HG02798 (cell line): Measurements from ENCODE around the gene CNTNAP2.
"Not testable (repeated sequence)": the region's sequence is repeated elsewhere in the genome, so short reads cannot be mapped to it uniquely, and the experiment has no call there.

ENCODE experiments used
- ATAC-seq: cut with Tn5 transposase; IDR thresholded peaks from one replicate; pipeline ENCODE4 v1.9.1; 2021; ENCODE audit warnings: mild to moderate bottlenecking; ENCODE audit not compliant: unreplicated experiment, poor library complexity

CNTNAP2 gene

GRCh38 chr7:147569116-147569913, 1452.7 kb downstream of the CNTNAP2 start:
- ATAC-seq, result no peak

DNA sequence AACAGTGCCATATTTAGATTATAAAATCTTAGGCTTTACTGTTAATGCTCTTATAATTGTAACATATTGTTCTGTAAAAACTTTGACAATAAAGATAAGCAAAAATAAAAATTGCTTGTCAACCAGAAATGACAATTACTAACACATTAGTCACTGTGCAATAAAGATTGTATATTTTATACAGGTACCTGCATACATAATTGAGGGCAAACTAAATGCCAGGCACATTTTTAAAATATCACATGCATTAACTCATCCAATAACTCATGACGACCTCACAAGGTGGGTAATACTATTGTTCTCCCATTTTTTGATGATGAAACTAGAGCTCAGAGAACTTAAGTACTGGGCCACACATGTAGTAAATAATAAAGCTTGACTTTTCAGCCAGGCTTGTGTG, 1453.8 kb downstream of the CNTNAP2 start:
- ATAC-seq, result no peak

DNA sequence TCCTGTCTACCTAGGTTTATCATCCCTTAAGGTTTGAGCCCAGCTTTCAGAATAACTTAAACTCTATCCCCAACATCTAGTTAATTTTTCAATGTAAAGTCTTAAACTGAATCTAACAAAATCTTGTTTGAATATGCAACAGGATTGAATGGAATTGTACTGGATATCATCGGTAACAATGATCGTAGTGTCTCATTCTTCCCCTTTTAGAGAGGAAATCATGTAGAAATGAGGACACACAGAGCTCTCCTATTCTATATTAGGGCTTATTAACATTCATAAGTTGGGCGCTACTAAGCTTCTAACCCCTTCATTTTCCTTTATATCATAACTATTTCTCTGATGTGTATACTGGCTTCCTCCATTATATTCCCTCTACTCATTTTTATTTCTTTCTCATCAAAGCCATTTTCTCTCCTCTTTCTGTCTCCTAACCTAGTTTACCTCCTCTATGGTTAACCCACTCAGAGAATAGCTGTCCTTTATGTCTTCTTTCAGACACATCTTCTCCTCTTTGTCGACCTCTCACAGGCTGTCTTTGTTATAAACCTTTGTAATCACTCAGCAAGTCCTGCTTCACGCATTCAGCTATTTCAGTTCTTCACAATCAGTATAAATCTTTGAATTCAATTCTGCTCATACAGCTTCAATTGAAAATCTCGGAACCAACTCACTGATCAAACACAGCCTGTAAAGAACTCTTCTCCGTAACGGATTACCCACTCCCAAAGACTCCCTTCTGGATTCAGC, 1455.0 kb downstream of the CNTNAP2 start:
- ATAC-seq, result no peak

DNA sequence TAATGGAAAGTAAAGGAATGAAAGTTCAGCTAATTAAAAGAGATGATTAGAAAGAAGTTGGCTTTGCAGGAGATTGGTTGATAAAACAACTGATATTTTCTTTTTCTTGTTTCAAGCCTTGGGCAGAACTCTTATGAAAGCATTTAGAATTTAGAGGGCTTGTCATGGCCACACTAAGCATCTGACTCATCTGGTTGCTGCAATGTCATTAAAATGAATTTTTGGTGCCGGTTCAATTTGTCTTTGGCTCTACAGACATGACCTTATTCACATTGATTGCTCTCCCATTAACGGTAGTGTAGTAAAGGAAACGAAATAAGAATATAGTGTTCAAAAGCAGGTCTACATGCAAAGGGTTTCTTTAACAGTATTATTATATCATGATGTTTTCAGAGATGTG, 1461.6 kb downstream of the CNTNAP2 start:
- ATAC-seq, result no peak

DNA sequence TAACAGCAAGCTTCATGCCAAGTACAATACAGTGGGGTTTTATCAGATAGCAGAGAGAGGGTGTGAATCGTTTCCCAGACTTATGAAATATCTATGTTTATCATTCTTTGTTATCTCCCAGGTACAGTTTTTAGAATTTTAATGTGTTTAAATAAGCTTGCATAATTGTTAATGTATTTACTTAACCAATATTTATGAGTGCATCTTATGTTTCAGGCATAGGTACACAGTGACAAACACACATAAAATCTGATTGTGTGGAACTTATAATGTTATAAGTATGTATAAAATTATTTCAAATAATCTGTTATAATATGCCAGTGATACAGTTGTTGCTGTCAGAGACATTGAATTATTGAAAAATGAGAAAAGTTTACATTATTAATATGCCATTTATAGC, 1462.5 kb downstream of the CNTNAP2 start:
- no peak for ATAC-seq

DNA sequence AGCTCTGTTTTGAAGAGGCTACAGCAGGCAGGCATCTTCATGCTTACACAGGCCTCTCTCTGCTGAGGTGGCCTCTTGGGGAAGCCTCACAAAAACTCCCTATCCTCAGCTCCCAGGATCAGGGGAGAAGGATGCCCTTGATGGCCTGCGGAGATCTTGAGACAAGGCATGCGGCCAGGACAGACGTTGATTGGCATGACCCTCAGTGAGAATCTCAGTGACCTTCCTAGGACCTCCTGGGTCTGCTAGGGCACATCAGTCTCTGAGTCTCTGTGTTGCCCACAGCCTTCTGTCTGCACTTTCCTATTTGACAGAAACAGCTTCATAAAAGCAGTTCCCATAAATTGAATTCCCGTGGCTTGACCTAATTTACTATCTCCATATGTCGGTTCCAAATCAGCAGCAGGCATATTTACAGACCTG, 1468.2 kb downstream of the CNTNAP2 start:
- no peak for ATAC-seq

DNA sequence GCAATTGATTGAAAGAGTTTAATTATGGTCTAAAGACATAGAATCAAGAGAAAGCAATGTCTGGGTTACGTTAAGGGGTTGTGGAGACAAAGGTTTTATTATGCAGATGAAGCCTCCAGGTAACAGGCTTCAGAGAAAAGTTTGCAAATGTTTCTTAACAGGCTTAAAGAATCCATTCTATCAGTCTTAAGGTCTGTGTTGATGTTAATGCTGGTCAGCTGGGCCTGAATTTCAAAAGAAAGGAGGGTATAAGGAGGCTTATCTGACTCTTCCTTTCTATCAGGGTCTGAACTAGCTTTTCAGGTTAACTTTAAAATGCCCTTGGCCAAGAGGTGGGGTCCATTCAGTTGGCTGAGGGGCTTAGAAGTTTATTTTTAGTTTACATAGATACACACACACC, 1469.5 kb downstream of the CNTNAP2 start:
- ATAC-seq, result no peak

DNA sequence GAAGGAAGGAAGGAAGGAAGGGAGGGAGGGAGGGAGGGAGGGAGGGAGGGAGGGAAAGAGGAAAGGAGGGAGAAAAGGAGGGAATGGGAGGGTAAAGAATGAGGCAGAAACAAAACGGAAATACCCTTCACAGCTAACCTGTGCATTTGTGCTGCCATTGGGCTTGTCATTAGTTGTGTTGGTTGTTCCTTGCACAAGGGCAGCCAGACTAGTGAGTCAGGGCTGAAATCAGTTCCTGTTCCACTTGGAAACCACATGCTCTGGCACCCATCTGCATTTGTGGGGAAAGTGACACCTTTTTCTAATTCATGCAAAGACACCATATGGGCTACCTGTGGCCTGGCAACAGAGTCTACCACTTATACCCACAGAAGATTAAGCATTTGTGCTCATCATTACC, 1469.9 kb downstream of the CNTNAP2 start:
- no peak for ATAC-seq

DNA sequence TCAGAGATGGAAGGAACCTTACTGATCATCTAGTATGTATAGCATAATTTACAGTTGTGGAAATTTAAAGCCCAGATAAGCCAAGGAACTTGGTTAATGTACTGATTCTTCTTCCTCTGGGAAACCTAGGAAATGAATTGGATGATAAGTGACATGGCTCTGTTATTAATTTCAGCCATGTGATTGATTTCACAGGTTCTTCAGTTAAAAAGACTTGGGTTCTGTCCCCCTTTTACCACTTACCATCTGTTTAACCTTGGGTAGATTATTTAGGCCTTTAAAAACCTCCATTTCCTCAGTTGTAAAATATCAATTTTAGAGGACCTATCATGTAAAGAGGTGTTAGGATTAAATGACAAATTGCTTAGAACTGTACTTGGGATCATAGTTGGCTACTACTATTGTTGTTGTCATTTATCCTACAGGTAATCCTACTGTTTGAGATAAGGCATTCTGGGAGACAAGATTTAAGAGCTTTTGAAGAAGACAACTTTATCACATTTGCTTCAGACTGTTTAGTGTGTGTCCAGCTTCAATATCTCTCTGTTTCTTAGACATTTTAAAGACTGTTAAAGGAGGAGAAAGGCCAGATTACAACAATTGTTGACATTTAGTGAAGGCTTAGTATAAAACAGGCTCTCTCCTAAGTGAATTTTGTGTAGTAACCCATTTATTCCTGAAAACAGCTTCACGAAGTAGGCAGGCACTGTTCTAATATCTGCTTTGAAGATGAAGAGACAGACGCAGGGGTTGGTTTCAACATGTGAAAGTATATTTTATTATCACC, 1476.9 kb downstream of the CNTNAP2 start:
- ATAC-seq, result no peak

DNA sequence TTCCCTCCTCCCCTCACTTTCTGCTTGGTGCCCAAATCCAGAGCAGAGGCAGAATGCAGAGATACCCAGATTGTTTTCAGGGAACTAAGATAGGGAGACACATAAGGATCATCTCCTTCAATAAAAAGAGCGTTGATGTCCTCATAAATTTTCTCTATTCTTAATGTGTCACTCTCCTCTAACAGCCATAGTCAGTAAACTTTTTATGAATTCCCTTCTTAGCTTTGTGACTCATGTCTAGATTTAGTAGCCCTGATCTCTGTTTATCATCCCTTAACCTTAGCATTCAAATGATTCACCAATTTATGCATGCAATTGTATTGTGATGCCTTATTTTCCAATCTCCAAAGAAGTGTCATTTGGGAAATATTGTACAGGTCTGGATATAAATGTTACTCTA, 1478.4 kb downstream of the CNTNAP2 start:
- no peak for ATAC-seq

DNA sequence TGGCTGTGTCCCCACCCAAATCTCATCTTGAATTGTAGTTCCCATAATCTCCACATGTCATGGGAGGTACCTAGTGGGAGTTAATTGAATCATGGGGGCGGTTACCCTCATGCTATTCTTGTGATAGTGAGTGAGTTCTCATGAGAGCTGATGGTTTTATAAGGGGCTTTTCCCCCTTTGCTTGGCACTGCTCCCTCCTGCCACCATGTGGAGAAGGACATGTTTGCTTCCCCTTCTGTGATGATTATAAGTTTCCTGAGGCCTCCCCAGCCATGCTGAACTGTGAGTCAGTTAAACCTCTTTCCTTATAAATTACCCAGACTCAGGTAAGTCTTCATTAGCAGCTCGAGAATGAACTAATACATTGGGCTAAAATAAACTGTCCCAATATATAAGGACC, 1482.1 kb downstream of the CNTNAP2 start:
- ATAC-seq, result not testable (repeated sequence)

DNA sequence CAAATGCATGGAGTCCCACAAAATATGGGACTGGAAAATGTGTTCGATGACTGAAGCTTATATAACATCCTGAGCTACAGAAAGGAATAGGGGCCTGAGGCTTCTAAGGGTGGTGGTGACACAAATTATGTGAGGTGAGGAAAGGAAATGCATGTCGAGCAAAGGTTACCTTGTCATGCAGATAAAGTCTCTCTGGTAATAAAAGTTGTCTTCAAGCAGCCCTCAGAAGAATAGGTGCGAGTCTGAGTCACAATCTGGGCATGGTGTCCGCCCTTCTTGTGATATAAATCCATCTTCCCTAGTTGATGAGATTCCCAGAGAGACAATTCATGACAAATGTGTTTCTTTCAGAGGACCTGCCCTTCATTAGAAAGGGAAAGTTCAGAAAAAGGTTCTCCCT, 1488.7 kb downstream of the CNTNAP2 start:
- no peak for ATAC-seq

DNA sequence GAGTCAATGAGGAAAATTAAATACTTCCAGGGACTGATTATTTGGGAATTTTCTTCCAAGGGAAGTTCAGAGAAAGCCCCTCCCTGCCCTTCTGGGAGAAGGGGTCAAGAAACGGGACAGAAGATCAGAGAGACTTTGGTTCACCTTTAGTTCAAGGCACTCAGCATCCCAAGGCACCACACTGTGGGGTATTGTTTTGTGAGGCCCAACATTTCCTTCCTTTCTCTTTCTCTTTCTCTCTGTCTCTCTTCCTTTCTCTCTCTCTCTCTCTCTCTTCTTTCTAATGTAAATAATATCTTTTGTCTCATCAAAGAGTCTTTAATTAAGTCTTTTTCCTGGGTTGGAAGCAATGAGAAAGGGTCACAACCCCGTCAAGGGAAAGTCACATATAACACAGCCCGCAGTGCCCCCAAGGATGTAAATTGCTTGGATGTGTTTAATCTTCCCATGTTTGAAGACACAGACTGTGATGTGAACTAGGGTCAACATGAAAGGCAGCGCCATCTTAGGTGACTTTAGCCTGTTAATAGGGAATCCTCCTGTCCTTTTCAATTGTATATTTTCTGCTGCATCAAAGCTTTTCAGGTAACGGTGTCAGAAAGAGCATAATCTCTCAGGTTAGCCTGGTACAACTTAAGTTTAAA, 1490.7 kb downstream of the CNTNAP2 start:
- no peak for ATAC-seq

DNA sequence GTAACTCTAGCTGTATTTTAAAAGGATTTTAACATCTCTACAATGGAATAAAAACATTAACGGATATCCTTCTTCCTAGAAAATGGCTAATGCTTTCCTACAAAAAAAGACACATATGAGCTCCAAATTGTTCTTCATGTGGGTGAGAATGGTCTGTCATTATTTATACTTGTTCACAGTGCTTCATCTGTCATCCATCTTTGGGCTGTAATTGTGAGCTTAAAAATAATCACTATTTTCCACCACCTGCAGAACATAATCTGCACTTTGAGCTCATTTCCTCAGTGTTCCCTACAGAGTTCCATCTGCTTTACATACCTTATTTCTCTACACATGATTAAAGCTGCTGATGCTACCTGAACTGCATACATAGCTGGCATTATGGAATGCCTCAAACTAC, 1494.8 kb downstream of the CNTNAP2 start:
- ATAC-seq, result no peak

DNA sequence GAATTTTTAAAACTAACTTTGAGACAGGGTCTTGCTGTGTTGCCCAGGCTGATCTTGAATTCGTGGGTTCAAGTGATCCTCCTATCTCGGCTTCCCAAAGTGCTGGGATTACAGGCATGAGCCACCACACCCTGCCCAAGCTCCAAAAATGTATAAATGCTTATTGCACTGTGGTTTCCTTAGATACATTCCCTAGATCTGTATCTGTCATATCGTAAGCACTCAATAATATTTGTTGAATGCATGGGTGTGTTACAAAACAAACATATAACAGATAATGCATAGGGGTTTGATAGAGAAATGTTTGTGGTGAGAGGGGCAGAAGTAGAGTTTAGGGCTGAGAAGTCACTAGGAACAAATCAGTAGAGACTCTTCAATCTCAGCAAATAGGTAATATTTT, 1518.7 kb downstream of the CNTNAP2 start:
- ATAC-seq, result no peak

DNA sequence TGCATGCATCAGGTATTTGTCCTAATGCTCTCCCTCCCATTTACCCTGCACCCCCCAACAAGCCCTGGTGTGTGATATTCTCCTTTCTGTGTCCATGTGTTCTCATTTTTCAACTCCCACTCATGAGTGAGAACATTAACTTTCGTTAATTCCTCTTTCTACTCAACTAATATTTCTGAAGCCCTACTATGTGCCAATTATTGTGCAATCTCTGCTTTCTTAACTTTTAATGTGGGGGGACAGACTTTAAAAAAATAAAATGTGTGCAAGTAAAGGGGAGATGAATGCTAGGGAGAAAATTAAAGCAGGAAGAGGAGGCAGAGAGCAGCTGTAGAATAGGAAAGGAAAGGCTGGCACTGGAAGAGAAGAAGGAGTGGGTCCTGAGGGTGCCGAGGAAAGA, 1520.0 kb downstream of the CNTNAP2 start:
- ATAC-seq, result no peak

DNA sequence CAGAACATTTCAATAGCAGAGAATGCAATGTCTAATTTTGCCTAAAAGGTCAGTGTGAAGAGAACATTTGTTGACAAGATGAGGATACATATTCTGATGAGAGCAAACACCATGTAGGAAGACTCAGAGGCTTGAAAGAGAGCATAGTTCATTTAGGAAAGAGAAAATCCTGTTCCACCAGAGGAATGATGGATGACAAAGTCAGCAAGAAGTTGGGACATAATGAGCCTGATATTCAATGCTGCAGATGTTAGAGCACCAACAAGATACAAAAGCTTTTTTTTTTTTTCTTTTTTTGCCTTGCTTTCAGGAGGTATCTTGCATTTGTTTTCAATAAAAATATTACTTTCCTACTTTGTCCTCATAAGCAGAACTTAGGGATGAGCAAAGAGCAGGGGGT, 1522.0 kb downstream of the CNTNAP2 start:
- no peak for ATAC-seq

- ATAC-seq, result no peak
These were observed 1522.4 kb downstream of the CNTNAP2 start for GRCh38 chr7:147639037-147639436.

DNA sequence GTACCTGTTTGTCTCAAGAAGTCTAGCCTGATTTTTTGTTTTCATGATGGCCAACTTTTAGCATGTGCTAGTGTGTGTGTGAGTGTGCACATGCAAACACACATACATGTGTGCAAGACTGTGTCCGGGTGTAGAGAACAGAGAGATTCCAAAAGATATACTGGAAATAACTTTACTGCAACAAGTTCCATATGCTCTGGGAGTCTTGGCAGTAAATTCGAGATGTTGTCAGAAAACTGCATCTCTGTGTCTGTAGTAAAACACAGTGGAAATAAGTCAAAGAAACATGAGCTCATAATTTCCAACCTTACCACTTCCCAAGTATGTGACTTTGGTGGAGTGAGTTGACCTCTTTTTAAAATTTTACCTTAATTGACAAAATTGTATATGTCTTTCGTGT, 1523.2 kb downstream of the CNTNAP2 start:
- ATAC-seq, result no peak

DNA sequence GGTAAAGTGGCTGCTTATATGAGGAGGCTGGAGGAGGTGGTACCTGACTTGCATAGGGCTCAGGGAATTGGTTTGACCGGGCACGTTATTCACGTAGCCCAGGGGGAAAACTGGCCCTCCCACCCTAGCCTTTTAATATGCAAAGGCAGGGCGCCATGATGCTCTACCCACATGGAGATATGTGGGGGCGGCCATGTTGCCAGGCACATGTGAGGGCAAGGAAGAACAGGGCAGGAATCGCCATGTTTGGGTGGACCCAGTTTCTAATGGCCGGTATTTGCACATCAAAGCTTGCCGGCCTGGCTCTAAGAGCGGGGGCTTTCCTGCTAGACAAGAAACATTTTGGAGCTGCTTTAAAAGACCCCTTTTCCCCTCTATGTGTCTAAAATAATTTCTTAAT, 1524.2 kb downstream of the CNTNAP2 start:
- ATAC-seq, result no peak

GRCh38 chr7:147646568-147646967, 1530.0 kb downstream of the CNTNAP2 start:
- no peak for ATAC-seq
